Mucosa of descending colon (tissue), 3 donors: ENCODE measurements around the gene BTBD16. TPM values are rescaled to one million over a fixed set of nuclear protein-coding genes. Genes with fewer than 3 reads are reported as not detected.

Source experiments
- ATAC-seq: fragments of 200-7000 bp; cut with Tn5 transposase; one replicate; pipeline ENCODE4 v1.9.1; 2020; ENCODE audit warnings: mild to moderate bottlenecking, moderate library complexity
- DNase-seq, 3 donors: peaks; one replicate each; pipeline ENCODE4 v3.0.0-alpha.2; 2020
- H3K36me3 ChIP-seq: fragments of 200-600 bp; one replicate; pipeline ENCODE4 v1.8.0; 2021; ENCODE audit warnings: low read depth, mild to moderate bottlenecking
- H3K4me1 ChIP-seq: fragments of 200-600 bp; one replicate; pipeline ENCODE4 v1.8.0; 2021; ENCODE audit warnings: low read depth, mild to moderate bottlenecking
- H3K4me3 ChIP-seq: fragments of 200-600 bp; one replicate; pipeline ENCODE4 v1.8.0; 2021; ENCODE audit warnings: mild to moderate bottlenecking
- H3K9me3 ChIP-seq: fragments of 200-600 bp; one replicate; pipeline ENCODE4 v1.8.0; 2021; ENCODE audit warnings: mild to moderate bottlenecking
- CTCF ChIP-seq: fragments of 200-600 bp; IDR thresholded peaks from one replicate; pipeline ENCODE4 v1.8.0; 2022; ENCODE audit warnings: antibody characterized with exemption, mild to moderate bottlenecking
- intact Hi-C, 2 donors: fragments of 100-400 bp; cut with DNase I in 1 of 2; cut with micrococcal nuclease in 1 of 2; formaldehyde crosslinking; loops; one replicate each; pipeline versions ENCODE4 v1.11.0 to v1.11.1; 2022; cut with DNase I, micrococcal nuclease
- total RNA-seq, 3 donors: library from RNA; stranded (reverse); fragmentation: NEBNext Ultra II Directional in 2 of 3; extraction: Animal tissue kit (Norgen Biotek cat#: 25700) in 2 of 3; gene quantifications; one replicate each; pipeline versions ENCODE4 v1.2.1 to v1.2.4, GENCODE V29; 2021 to 2023
- donor health status: DM: no; HTN: no; CAD: no; lungs with moderate emphysema.
- donor health status: DM: no; HTN: no; CAD: no.
- donor health status: DM: no; HTN: yes; CAD: no.

BTBD16 gene
- total RNA-seq, 3 donors from 2014 or later, result 0.16 to 0.60 (median 0.26) TPM

GRCh38 chr10:122380703-122381102 lies 109.6 kb downstream of the BTBD16 start:
- Histone ChIP-seq H3K36me3 (no peaks in the 10 kb centered on the region), H3K4me3 (no peak overlapping the region), H3K4me1 (no peaks in the 10 kb centered on the region), H3K9me3 (no peaks in the 10 kb centered on the region)
- intact Hi-C loops, result no loop called here
- TF ChIP-seq CTCF, result no peak
- ATAC-seq (no peak), DNase-seq (no peak)

- no peak for TF ChIP-seq CTCF
- no peak for ATAC-seq
- intact Hi-C loops, result no loop called here
- Histone ChIP-seq H3K4me1 (no peaks in the 10 kb centered on the region), H3K36me3 (no peaks in the 10 kb centered on the region), H3K4me3 (no peak overlapping the region), H3K9me3 (no peaks in the 10 kb centered on the region)
- no peak for DNase-seq
Measured at GRCh38 chr10:122381680-122382079, 110.6 kb downstream of the BTBD16 start.

GRCh38 chr10:122386514-122386913 lies 115.4 kb downstream of the BTBD16 start:
- intact Hi-C loops, result no loop called here
- TF ChIP-seq CTCF, result no peak
- Histone ChIP-seq H3K9me3 (no peaks in the 10 kb centered on the region), H3K4me1 (no peaks in the 10 kb centered on the region), H3K4me3 (no peak overlapping the region), H3K36me3 (no peaks in the 10 kb centered on the region)
- ATAC-seq (no peak), DNase-seq (no peak)

GRCh38 chr10:122387572-122387971 lies 116.5 kb downstream of the BTBD16 start:
- DNase-seq, result no peak
- no peak for TF ChIP-seq CTCF
- H3K9me3 ChIP-seq, result no peaks in the 10 kb centered on the region
- H3K4me3 ChIP-seq, result no peak overlapping the region
- no peak for ATAC-seq
- intact Hi-C loops, result no loop called here
- H3K36me3 ChIP-seq, result no peaks in the 10 kb centered on the region
- H3K4me1 ChIP-seq, result no peaks in the 10 kb centered on the region

Other genes starting within 250 kb of the BTBD16 start
- 10 to 100 TPM; 39.1 to 55.0 (median 41.2) TPM for gene PLEKHA1, start 103.4 kb downstream of the BTBD16 start, total RNA-seq
- gene ARMS2, start 183.4 kb downstream of the BTBD16 start, total RNA-seq, result not detected
- gene HTRA1, start 190.3 kb downstream of the BTBD16 start, total RNA-seq, result 100 to 1,000 TPM in 1 of 3 donors, 10 to 100 TPM in 2; 11.0 to 122 (median 28.9) TPM